HepG2 (cell line): Measurements from ENCODE around the gene UCHL3. TPM values are rescaled to one million over a fixed set of nuclear protein-coding genes. Genes with fewer than 3 reads are reported as not detected.

Experiments
- GABPB1 ChIP-seq: IDR thresholded peaks from 2 replicates; pipeline ENCODE4 v1.6.1; 2016; ENCODE audit warnings: mild to moderate bottlenecking, missing genetic modification reagents, moderate library complexity, missing compliant biosample characterization
- HES4 ChIP-seq: sonication (generic); formaldehyde crosslinking; IDR thresholded peaks from 2 replicates; pipeline ENCODE4 v1.9.0; 2021; ENCODE audit warnings: mild to moderate bottlenecking, missing genetic modification reagents, borderline replicate concordance
- HMG20A ChIP-seq: IDR thresholded peaks from 2 replicates; pipeline ENCODE4 v1.6.1; 2016; ENCODE audit warnings: borderline replicate concordance
- HOXA7 ChIP-seq: sonication (generic); formaldehyde crosslinking; IDR thresholded peaks from 2 replicates; pipeline ENCODE4 v1.8.1; 2022; ENCODE audit warnings: mild to moderate bottlenecking, missing genetic modification reagents, moderate library complexity
- IRF1 ChIP-seq: sonication (generic); formaldehyde crosslinking; IDR thresholded peaks from 2 replicates; pipeline ENCODE4 v1.4.0; 2020; ENCODE audit warnings: low read depth, mild to moderate bottlenecking, missing genetic modification reagents
- NFE2 ChIP-seq: sonication (generic); formaldehyde crosslinking; IDR thresholded peaks from 2 replicates; pipeline ENCODE4 v1.4.0; 2020; ENCODE audit warnings: missing genetic modification reagents
- RCOR2 ChIP-seq: IDR thresholded peaks from 2 replicates; pipeline ENCODE4 v1.6.1; 2016; ENCODE audit warnings: missing biosample characterization, missing genetic modification reagents
- U2AF1 ChIP-seq: fragments of 200-400 bp; formaldehyde crosslinking; optimal IDR thresholded peaks from 2 replicates; pipeline ENCODE3; 2017; ENCODE audit warnings: mild to moderate bottlenecking, low read depth, low read length
- ZBTB34 ChIP-seq: sonication (generic); formaldehyde crosslinking; IDR thresholded peaks from 2 replicates; pipeline ENCODE4 v1.8.0; 2022; ENCODE audit warnings: mild to moderate bottlenecking, missing genetic modification reagents
- ZNF101 ChIP-seq: sonication (generic); formaldehyde crosslinking; IDR thresholded peaks from 2 replicates; pipeline ENCODE4 v1.4.0; 2020; ENCODE audit warnings: mild to moderate bottlenecking, low read depth, missing genetic modification reagents, borderline replicate concordance
- ZNF121 ChIP-seq: sonication (generic); formaldehyde crosslinking; IDR thresholded peaks from 2 replicates; pipeline ENCODE4 v1.5.0; 2020; ENCODE audit warnings: mild to moderate bottlenecking, missing genetic modification reagents
- ZNF256 ChIP-seq: sonication (generic); formaldehyde crosslinking; conservative IDR thresholded peaks from 2 replicates; pipeline ENCODE4 v1.4.0; 2020; ENCODE audit warnings: missing genetic modification reagents
- ZNF530 ChIP-seq: sonication (generic); formaldehyde crosslinking; IDR thresholded peaks from 2 replicates; pipeline ENCODE4 v1.5.0; 2020; ENCODE audit warnings: low read depth, mild to moderate bottlenecking, missing genetic modification reagents
- ZNF563 ChIP-seq: sonication (generic); formaldehyde crosslinking; IDR thresholded peaks from 2 replicates; pipeline ENCODE4 v1.8.0; 2022; ENCODE audit warnings: mild to moderate bottlenecking, moderate library complexity, missing genetic modification reagents
- ZNF782 ChIP-seq: sonication (generic); formaldehyde crosslinking; IDR thresholded peaks from 2 replicates; pipeline ENCODE4 v1.4.0; 2020; ENCODE audit warnings: missing genetic modification reagents, mild to moderate bottlenecking, borderline replicate concordance
- ZSCAN31 ChIP-seq: sonication (generic); formaldehyde crosslinking; IDR thresholded peaks from 2 replicates; pipeline ENCODE4 v1.5.0; 2020; ENCODE audit warnings: low read depth, mild to moderate bottlenecking, missing genetic modification reagents
- polyA plus RNA-seq, 8 experiments: library from polyadenylated mRNA; depleted of rRNA in 3 of 8; stranded (reverse) in 7 of 8; unstranded in 1 of 8; fragments of >200 nt; fragmentation: Illumina TruSeq in 4 of 8; extraction: Trizol in 4 of 8; gene quantifications; 2 replicates each; pipeline versions ENCODE4 v1.2.1 to v1.2.3, GENCODE V29; 2011 to 2016; ENCODE audit warnings: low read depth in 4 of 8, missing spikeins in 1 of 8, mixed read lengths in 1 of 8; ENCODE audit not compliant: insufficient read depth in 1 of 8
- total RNA-seq, 5 experiments: library from RNA; depleted of rRNA; stranded (reverse); fragments of >200 nt; fragmentation: Illumina TruSeq; extraction: Trizol; gene quantifications; 2 replicates each; pipeline ENCODE4 v1.2.3, GENCODE V29; 2016; ENCODE audit warnings: low read depth in 1 of 5
- TF ChIP-seq, protein P1 (sequence below): sonication (generic); formaldehyde crosslinking; IDR thresholded peaks from 2 replicates; pipeline ENCODE4 v1.5.0; 2020; ENCODE audit warnings: missing genetic modification reagents
- TF ChIP-seq, protein P2 (sequence below): sonication (generic); formaldehyde crosslinking; IDR thresholded peaks from 2 replicates; pipeline ENCODE4 v1.4.0; 2020; ENCODE audit warnings: mild to moderate bottlenecking, missing genetic modification reagents
- TF ChIP-seq, protein P3 (sequence below): sonication (generic); formaldehyde crosslinking; conservative IDR thresholded peaks from 2 replicates; pipeline ENCODE4 v1.8.0; 2022; ENCODE audit warnings: low read depth, missing genetic modification reagents

Gene UCHL3
- total and polyA plus RNA-seq, 2 of the 13 experiments (the other 11 are each of a cell fraction or from before 2014, with no cell fraction given): 36.2 to 93.3 TPM

GRCh38 chr13:75549262-75550158 lies at the start of gene UCHL3 (continued):
- TF ChIP-seq IRF1 (CRISPR knock-in tag) (no peak), ZNF563 (CRISPR knock-in tag) (no peak; the same call in none of the 2 replicates), GABPB1 (peak; percentile 91), ZNF782 (CRISPR knock-in tag) (0 out of 2 replicates have a peak, but pooled peaks have one; percentile 41), U2AF1 (no peak), HES4 (CRISPR knock-in tag) (peak; percentile 73; the same call in 1 of the 2 replicates), ZNF256 (no peak), ZNF121 (no peak), NFE2 (CRISPR knock-in tag) (no peak), HMG20A (CRISPR knock-in tag) (no peak), ZSCAN31 (peak; percentile 80), ZBTB34 (0 out of 2 replicates have a peak, but pooled peaks have one; percentile 61), ZNF101 (CRISPR knock-in tag) (no peak), RCOR2 (CRISPR knock-in tag) (no peak), HOXA7 (CRISPR knock-in tag) (no peak), ZNF530 (CRISPR knock-in tag) (no peak)
- TF ChIP-seq, protein P1, sequence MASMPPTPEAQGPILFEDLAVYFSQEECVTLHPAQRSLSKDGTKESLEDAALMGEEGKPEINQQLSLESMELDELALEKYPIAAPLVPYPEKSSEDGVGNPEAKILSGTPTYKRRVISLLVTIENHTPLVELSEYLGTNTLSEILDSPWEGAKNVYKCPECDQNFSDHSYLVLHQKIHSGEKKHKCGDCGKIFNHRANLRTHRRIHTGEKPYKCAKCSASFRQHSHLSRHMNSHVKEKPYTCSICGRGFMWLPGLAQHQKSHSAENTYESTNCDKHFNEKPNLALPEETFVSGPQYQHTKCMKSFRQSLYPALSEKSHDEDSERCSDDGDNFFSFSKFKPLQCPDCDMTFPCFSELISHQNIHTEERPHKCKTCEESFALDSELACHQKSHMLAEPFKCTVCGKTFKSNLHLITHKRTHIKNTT (CRISPR knock-in tag): no peak
- TF ChIP-seq, protein P2, sequence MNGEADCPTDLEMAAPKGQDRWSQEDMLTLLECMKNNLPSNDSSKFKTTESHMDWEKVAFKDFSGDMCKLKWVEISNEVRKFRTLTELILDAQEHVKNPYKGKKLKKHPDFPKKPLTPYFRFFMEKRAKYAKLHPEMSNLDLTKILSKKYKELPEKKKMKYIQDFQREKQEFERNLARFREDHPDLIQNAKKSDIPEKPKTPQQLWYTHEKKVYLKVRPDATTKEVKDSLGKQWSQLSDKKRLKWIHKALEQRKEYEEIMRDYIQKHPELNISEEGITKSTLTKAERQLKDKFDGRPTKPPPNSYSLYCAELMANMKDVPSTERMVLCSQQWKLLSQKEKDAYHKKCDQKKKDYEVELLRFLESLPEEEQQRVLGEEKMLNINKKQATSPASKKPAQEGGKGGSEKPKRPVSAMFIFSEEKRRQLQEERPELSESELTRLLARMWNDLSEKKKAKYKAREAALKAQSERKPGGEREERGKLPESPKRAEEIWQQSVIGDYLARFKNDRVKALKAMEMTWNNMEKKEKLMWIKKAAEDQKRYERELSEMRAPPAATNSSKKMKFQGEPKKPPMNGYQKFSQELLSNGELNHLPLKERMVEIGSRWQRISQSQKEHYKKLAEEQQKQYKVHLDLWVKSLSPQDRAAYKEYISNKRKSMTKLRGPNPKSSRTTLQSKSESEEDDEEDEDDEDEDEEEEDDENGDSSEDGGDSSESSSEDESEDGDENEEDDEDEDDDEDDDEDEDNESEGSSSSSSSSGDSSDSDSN: peak; percentile 54; the same call in 1 of the 2 replicates
- TF ChIP-seq, protein P3, sequence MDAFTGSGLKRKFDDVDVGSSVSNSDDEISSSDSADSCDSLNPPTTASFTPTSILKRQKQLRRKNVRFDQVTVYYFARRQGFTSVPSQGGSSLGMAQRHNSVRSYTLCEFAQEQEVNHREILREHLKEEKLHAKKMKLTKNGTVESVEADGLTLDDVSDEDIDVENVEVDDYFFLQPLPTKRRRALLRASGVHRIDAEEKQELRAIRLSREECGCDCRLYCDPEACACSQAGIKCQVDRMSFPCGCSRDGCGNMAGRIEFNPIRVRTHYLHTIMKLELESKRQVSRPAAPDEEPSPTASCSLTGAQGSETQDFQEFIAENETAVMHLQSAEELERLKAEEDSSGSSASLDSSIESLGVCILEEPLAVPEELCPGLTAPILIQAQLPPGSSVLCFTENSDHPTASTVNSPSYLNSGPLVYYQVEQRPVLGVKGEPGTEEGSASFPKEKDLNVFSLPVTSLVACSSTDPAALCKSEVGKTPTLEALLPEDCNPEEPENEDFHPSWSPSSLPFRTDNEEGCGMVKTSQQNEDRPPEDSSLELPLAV (CRISPR knock-in tag): no peak
